ENCODE results near the gene ALPK1.

- TF ChIP-seq CTCF (IDR thresholded peaks at IDR 0.05) (no peak), EZH2 (IDR thresholded peaks at IDR 0.05; ENCODE audit: borderline replicate concordance, insufficient read depth, low read depth, low read length, poor library complexity, severe bottlenecking) (no peak)
These were observed 126.4 kb downstream of the ALPK1 start for GRCh38 chr4:112423591-112423990.
